NCI-H774 (cell line): ENCODE data around the gene CD38.

Source experiments
- DNase-seq: peaks from one replicate; lab custom pipeline; 2025; lab: John Stamatoyannopoulos, UW

Gene CD38

GRCh38 chr4:15868111-15868510 lies 90.0 kb downstream of the CD38 start:
- DNase-seq: no peak

GRCh38 chr4:15868826-15869413 lies 90.8 kb downstream of the CD38 start:
- DNase-seq: no peak

- DNase-seq: no peak
Observed at GRCh38 chr4:15870079-15870478, 92.0 kb downstream of the CD38 start.

GRCh38 chr4:15870921-15871664 lies 93.0 kb downstream of the CD38 start:
- no peak for DNase-seq

- DNase-seq: no peak
Observed at GRCh38 chr4:15873117-15873516, 95.0 kb downstream of the CD38 start.

- no peak for DNase-seq
Observed at GRCh38 chr4:15874671-15875070, 96.5 kb downstream of the CD38 start.

GRCh38 chr4:15875663-15876460 lies 97.7 kb downstream of the CD38 start:
- no peak for DNase-seq

GRCh38 chr4:15878011-15878410 lies 99.9 kb downstream of the CD38 start:
- DNase-seq: no peak

GRCh38 chr4:15881820-15882219 lies 103.7 kb downstream of the CD38 start:
- no peak for DNase-seq

- DNase-seq: peak; percentile 66
Observed at GRCh38 chr4:15882675-15883086, 104.6 kb downstream of the CD38 start.

GRCh38 chr4:15883610-15884243 lies 105.6 kb downstream of the CD38 start:
- DNase-seq: no peak

- no peak for DNase-seq
Observed at GRCh38 chr4:15884666-15885065, 106.5 kb downstream of the CD38 start.

GRCh38 chr4:15885422-15885821 lies 107.3 kb downstream of the CD38 start:
- DNase-seq: no peak

- DNase-seq: no peak
Observed at GRCh38 chr4:15888515-15888914, 110.4 kb downstream of the CD38 start.

- no peak for DNase-seq
Observed at GRCh38 chr4:15890246-15890829, 112.2 kb downstream of the CD38 start.

GRCh38 chr4:15891312-15891711 lies 113.2 kb downstream of the CD38 start:
- no peak for DNase-seq

GRCh38 chr4:15893962-15894361 lies 115.8 kb downstream of the CD38 start:
- DNase-seq: no peak

- DNase-seq: no peak
Observed at GRCh38 chr4:15894393-15894792, 116.3 kb downstream of the CD38 start.

- DNase-seq: no peak
Observed at GRCh38 chr4:15894921-15895916, 117.1 kb downstream of the CD38 start.

GRCh38 chr4:15897577-15897976 lies 119.4 kb downstream of the CD38 start:
- DNase-seq: no peak

GRCh38 chr4:15898902-15899301 lies 120.8 kb downstream of the CD38 start:
- DNase-seq: no peak
